Measurements from ENCODE around the gene LETM1. TPM values are rescaled to one million over a fixed set of nuclear protein-coding genes. Genes with fewer than 3 reads are reported as not detected.

The LETM1 gene
- total RNA-seq, 1 experiment from 2014 or later = 67.3 TPM

GRCh38 chr4:1896658-1896991 lies 40.7 kb upstream of the LETM1 start:
- H3K4me3 ChIP-seq (replicated peaks in 1 of 2; ENCODE audit: low read depth in 1 of 2, low read length in 2 of 2) = no peak overlapping the region
- DNase-seq (ENCODE audit: low read depth, low spot score) (no peak), ATAC-seq (no peak)
- H3K27me3 ChIP-seq (ENCODE audit: insufficient read depth, low read length) = no peaks in the 10 kb centered on the region
- no peaks in the 10 kb centered on the region for H3K9me3 ChIP-seq (ENCODE audit: control insufficient read depth in 1 of 2, insufficient read depth in 1 of 2, low read depth in 1 of 2, low read length in 2 of 2)
- RAD21 ChIA-PET (ENCODE audit: low non-redundant PET in 1 of 2, low total read pairs in 2 of 2, uncharacterized antibody in 2 of 2, unreplicated experiment in 2 of 2) = no interaction called here
- H3K36me3 ChIP-seq (ENCODE audit: control insufficient read depth in 1 of 2, insufficient read depth in 2 of 2, low read length in 2 of 2) = peaks cover 0 to 27% of the 10 kb centered on the region in 2 experiments; a peak in 3 of 4 replicates
- CTCF ChIA-PET = no interaction called here
- TF ChIP-seq EZH2 (IDR thresholded peaks at IDR 0.05) = no peak
- TF ChIP-seq JUND (IDR thresholded peaks at IDR 0.05) = no peak
- no peak for TF ChIP-seq ELF1 (IDR thresholded peaks at IDR 0.05; ENCODE audit: borderline replicate concordance, low read depth)
- TF ChIP-seq RAD21 (IDR thresholded peaks at IDR 0.05; ENCODE audit: low read depth) = no peak
- TF ChIP-seq, protein P1, sequence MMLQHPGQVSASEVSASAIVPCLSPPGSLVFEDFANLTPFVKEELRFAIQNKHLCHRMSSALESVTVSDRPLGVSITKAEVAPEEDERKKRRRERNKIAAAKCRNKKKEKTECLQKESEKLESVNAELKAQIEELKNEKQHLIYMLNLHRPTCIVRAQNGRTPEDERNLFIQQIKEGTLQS (IDR thresholded peaks at IDR 0.05) = no peak
- no peak for TF ChIP-seq TCF7L2 (IDR thresholded peaks at IDR 0.05; ENCODE audit: borderline replicate concordance, extremely low read depth, insufficient read depth, insufficient read length)
- TF ChIP-seq ZNF274 (IDR thresholded peaks at IDR 0.05; ENCODE audit: low read depth, low read length) = no peak
- TF ChIP-seq, protein P2, sequence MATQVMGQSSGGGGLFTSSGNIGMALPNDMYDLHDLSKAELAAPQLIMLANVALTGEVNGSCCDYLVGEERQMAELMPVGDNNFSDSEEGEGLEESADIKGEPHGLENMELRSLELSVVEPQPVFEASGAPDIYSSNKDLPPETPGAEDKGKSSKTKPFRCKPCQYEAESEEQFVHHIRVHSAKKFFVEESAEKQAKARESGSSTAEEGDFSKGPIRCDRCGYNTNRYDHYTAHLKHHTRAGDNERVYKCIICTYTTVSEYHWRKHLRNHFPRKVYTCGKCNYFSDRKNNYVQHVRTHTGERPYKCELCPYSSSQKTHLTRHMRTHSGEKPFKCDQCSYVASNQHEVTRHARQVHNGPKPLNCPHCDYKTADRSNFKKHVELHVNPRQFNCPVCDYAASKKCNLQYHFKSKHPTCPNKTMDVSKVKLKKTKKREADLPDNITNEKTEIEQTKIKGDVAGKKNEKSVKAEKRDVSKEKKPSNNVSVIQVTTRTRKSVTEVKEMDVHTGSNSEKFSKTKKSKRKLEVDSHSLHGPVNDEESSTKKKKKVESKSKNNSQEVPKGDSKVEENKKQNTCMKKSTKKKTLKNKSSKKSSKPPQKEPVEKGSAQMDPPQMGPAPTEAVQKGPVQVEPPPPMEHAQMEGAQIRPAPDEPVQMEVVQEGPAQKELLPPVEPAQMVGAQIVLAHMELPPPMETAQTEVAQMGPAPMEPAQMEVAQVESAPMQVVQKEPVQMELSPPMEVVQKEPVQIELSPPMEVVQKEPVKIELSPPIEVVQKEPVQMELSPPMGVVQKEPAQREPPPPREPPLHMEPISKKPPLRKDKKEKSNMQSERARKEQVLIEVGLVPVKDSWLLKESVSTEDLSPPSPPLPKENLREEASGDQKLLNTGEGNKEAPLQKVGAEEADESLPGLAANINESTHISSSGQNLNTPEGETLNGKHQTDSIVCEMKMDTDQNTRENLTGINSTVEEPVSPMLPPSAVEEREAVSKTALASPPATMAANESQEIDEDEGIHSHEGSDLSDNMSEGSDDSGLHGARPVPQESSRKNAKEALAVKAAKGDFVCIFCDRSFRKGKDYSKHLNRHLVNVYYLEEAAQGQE (IDR thresholded peaks at IDR 0.05; ENCODE audit: low read depth) = no peak
- TF ChIP-seq EZH2phosphoT487 (IDR thresholded peaks at IDR 0.05; ENCODE audit: borderline replicate concordance) = no peak
- TF ChIP-seq EGR1 (IDR thresholded peaks at IDR 0.05; ENCODE audit: low read depth) = no peak
- TF ChIP-seq POLR2AphosphoS5 (IDR thresholded peaks at IDR 0.05; ENCODE audit: low read depth, low read length) = no peak
- TF ChIP-seq ZFX (IDR thresholded peaks at IDR 0.05) = no peak
- no peak for TF ChIP-seq SRF (IDR thresholded peaks at IDR 0.05; ENCODE audit: low read depth)
- TF ChIP-seq POLR2A (IDR thresholded peaks at IDR 0.05; ENCODE audit: borderline replicate concordance, extremely low read depth, insufficient read depth, insufficient read length) = no peak
- no peak for TF ChIP-seq CTCF (IDR thresholded peaks at IDR 0.05 in 2 of 3, conservative IDR thresholded peaks at IDR 0.05 in 1 of 3; ENCODE audit: borderline replicate concordance in 1 of 3, insufficient read depth in 1 of 3, low read depth in 2 of 3, low read length in 2 of 3)
- peaks cover 0 to 6% of the 10 kb centered on the region in 2 experiments; a peak in 2 of 4 replicates for H3K4me1 ChIP-seq (ENCODE audit: control insufficient read depth in 1 of 2, insufficient read depth in 2 of 2, low read length in 2 of 2)
- H3K9me2 ChIP-seq (ENCODE audit: insufficient read depth) = no peaks in the 10 kb centered on the region
- intact Hi-C loops (cut with micrococcal nuclease) = loop anchor here (5.0 kb wide), 1 partner anchor 84 kb away; no protein-coding TSS in a partner anchor
- H3K4me2 ChIP-seq (ENCODE audit: low read length) = no peak overlapping the region
- H3K79me2 ChIP-seq (ENCODE audit: insufficient read depth, low read length) = peaks cover 98% of the 10 kb centered on the region
- peaks cover 32% of the 10 kb centered on the region for H4K20me1 ChIP-seq (ENCODE audit: insufficient read depth)
- POLR2A ChIA-PET = interaction anchor here (0.6 kb wide), 1 partner anchor 14 kb away, joined by 3 read pairs; no protein-coding TSS in a partner anchor
- H3K9ac ChIP-seq (ENCODE audit: low read length) = no peak overlapping the region
- no peak overlapping the region for H3K27ac ChIP-seq (ENCODE audit: low read depth, low read length)
- no TSS peak for BruUV-seq (replicated peaks)
- no peak overlapping the region for H2AFZ ChIP-seq (ENCODE audit: low read depth, low read length, poor library complexity, severe bottlenecking)
